ENCODE results near the gene GBX2. TPM values are rescaled to one million over a fixed set of nuclear protein-coding genes. Genes with fewer than 3 reads are reported as not detected.

GBX2 gene
- total and polyA plus RNA-seq, 9 of the 15 experiments (the other 6 are each of a cell fraction or from before 2014, with no cell fraction given) = 0.03 to 0.53 (median 0.27) TPM; not detected in 1

DNA sequence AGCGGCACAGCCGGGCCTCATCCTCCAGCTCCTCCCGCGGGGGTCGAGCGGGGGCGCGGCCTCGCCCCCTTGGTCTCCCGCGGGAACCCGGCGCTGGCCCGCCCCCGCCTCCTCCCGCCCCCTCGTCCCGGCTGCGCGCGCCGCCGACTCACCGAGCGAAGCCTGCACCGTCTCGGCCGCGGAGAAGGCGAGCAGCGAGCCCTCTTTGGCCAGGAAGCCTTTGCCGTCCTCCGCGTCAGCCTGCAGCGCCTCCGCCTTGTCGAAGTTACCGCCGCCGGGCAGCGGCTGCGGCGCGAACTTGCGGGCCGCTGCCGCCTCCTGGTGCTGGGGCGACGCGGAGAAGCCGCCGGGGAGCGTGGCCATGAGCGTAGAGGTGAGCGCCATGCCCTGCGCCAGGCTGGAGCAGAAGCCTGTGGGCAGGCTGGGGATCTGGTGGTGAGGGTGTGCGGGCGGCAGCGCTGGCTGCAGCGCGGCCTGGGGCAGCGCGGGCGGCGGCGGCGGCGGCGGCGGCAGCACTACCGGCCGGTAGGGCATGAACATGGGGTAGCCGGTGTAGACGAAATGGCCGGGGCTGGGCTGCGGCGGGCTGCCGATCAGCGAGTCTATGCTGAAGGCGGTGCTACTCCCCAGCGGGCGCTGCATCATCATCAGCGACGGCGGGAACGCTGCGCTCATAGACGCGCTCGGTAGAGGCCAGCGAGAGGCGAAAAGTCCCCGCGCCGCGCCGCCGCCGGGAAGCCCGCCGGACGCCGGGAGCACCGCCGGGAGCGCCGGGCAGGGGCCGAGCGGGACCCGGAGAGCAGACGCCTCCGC, 683 bp downstream of the GBX2 start (continued):
- TF ChIP-seq, protein P1, sequence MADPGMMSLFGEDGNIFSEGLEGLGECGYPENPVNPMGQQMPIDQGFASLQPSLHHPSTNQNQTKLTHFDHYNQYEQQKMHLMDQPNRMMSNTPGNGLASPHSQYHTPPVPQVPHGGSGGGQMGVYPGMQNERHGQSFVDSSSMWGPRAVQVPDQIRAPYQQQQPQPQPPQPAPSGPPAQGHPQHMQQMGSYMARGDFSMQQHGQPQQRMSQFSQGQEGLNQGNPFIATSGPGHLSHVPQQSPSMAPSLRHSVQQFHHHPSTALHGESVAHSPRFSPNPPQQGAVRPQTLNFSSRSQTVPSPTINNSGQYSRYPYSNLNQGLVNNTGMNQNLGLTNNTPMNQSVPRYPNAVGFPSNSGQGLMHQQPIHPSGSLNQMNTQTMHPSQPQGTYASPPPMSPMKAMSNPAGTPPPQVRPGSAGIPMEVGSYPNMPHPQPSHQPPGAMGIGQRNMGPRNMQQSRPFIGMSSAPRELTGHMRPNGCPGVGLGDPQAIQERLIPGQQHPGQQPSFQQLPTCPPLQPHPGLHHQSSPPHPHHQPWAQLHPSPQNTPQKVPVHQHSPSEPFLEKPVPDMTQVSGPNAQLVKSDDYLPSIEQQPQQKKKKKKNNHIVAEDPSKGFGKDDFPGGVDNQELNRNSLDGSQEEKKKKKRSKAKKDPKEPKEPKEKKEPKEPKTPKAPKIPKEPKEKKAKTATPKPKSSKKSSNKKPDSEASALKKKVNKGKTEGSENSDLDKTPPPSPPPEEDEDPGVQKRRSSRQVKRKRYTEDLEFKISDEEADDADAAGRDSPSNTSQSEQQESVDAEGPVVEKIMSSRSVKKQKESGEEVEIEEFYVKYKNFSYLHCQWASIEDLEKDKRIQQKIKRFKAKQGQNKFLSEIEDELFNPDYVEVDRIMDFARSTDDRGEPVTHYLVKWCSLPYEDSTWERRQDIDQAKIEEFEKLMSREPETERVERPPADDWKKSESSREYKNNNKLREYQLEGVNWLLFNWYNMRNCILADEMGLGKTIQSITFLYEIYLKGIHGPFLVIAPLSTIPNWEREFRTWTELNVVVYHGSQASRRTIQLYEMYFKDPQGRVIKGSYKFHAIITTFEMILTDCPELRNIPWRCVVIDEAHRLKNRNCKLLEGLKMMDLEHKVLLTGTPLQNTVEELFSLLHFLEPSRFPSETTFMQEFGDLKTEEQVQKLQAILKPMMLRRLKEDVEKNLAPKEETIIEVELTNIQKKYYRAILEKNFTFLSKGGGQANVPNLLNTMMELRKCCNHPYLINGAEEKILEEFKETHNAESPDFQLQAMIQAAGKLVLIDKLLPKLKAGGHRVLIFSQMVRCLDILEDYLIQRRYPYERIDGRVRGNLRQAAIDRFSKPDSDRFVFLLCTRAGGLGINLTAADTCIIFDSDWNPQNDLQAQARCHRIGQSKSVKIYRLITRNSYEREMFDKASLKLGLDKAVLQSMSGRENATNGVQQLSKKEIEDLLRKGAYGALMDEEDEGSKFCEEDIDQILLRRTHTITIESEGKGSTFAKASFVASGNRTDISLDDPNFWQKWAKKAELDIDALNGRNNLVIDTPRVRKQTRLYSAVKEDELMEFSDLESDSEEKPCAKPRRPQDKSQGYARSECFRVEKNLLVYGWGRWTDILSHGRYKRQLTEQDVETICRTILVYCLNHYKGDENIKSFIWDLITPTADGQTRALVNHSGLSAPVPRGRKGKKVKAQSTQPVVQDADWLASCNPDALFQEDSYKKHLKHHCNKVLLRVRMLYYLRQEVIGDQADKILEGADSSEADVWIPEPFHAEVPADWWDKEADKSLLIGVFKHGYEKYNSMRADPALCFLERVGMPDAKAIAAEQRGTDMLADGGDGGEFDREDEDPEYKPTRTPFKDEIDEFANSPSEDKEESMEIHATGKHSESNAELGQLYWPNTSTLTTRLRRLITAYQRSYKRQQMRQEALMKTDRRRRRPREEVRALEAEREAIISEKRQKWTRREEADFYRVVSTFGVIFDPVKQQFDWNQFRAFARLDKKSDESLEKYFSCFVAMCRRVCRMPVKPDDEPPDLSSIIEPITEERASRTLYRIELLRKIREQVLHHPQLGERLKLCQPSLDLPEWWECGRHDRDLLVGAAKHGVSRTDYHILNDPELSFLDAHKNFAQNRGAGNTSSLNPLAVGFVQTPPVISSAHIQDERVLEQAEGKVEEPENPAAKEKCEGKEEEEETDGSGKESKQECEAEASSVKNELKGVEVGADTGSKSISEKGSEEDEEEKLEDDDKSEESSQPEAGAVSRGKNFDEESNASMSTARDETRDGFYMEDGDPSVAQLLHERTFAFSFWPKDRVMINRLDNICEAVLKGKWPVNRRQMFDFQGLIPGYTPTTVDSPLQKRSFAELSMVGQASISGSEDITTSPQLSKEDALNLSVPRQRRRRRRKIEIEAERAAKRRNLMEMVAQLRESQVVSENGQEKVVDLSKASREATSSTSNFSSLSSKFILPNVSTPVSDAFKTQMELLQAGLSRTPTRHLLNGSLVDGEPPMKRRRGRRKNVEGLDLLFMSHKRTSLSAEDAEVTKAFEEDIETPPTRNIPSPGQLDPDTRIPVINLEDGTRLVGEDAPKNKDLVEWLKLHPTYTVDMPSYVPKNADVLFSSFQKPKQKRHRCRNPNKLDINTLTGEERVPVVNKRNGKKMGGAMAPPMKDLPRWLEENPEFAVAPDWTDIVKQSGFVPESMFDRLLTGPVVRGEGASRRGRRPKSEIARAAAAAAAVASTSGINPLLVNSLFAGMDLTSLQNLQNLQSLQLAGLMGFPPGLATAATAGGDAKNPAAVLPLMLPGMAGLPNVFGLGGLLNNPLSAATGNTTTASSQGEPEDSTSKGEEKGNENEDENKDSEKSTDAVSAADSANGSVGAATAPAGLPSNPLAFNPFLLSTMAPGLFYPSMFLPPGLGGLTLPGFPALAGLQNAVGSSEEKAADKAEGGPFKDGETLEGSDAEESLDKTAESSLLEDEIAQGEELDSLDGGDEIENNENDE (IDR thresholded peaks at IDR 0.05; ENCODE audit: low read depth, low read length) = no peak
- TF ChIP-seq, protein P2, sequence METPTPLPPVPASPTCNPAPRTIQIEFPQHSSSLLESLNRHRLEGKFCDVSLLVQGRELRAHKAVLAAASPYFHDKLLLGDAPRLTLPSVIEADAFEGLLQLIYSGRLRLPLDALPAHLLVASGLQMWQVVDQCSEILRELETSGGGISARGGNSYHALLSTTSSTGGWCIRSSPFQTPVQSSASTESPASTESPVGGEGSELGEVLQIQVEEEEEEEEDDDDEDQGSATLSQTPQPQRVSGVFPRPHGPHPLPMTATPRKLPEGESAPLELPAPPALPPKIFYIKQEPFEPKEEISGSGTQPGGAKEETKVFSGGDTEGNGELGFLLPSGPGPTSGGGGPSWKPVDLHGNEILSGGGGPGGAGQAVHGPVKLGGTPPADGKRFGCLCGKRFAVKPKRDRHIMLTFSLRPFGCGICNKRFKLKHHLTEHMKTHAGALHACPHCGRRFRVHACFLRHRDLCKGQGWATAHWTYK (CRISPR knock-in tag; IDR thresholded peaks at IDR 0.05) = no peak
- TF ChIP-seq EZH2 (IDR thresholded peaks at IDR 0.05; ENCODE audit: borderline replicate concordance, low read depth, low read length) (no peak), FOXJ2 (tag; IDR thresholded peaks at IDR 0.05) (no peak), PML (IDR thresholded peaks at IDR 0.05; ENCODE audit: low read length) (no peak), ZNF695 (CRISPR knock-in tag; IDR thresholded peaks at IDR 0.05) (no peak), CBX1 (IDR thresholded peaks at IDR 0.05; ENCODE audit: low read depth) (no peak), ARHGAP35 (IDR thresholded peaks at IDR 0.05; ENCODE audit: partially characterized antibody) (no peak)
- TF ChIP-seq, protein P3, sequence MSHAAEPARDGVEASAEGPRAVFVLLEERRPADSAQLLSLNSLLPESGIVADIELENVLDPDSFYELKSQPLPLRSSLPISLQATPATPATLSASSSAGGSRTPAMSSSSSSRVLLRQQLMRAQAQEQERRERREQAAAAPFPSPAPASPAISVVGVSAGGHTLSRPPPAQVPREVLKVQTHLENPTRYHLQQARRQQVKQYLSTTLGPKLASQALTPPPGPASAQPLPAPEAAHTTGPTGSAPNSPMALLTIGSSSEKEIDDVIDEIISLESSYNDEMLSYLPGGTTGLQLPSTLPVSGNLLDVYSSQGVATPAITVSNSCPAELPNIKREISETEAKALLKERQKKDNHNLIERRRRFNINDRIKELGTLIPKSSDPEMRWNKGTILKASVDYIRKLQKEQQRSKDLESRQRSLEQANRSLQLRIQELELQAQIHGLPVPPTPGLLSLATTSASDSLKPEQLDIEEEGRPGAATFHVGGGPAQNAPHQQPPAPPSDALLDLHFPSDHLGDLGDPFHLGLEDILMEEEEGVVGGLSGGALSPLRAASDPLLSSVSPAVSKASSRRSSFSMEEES (CRISPR knock-in tag; IDR thresholded peaks at IDR 0.05) = no peak
- TF ChIP-seq, protein P4, sequence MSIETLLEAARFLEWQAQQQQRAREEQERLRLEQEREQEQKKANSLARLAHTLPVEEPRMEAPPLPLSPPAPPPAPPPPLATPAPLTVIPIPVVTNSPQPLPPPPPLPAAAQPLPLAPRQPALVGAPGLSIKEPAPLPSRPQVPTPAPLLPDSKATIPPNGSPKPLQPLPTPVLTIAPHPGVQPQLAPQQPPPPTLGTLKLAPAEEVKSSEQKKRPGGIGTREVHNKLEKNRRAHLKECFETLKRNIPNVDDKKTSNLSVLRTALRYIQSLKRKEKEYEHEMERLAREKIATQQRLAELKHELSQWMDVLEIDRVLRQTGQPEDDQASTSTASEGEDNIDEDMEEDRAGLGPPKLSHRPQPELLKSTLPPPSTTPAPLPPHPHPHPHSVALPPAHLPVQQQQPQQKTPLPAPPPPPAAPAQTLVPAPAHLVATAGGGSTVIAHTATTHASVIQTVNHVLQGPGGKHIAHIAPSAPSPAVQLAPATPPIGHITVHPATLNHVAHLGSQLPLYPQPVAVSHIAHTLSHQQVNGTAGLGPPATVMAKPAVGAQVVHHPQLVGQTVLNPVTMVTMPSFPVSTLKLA (conservative IDR thresholded peaks at IDR 0.05) = no peak

All from K562 (cell line).